T47D (cell line): ENCODE data around the gene GIPC3.

Experiments used
- DNase-seq, 2 experiments: peaks; one replicate each; pipeline versions ENCODE4 v3.0.0 to v3.0.0-alpha.2; 2011 to 2012; ENCODE audit warnings: low read depth in 1 of 2, low spot score in 1 of 2
- JUND ChIP-seq: IDR thresholded peaks from 2 replicates; pipeline ENCODE4 v1.6.1; 2012; ENCODE audit warnings: low read depth
- in situ Hi-C: cut with HindIII; loops from 2 replicates; pipeline ENCODE4 v1.10.0; 2016; ENCODE audit warnings: low sequenced_read_pairs, low pct_unique_long_range_greater_than_20kb

GIPC3 gene

DNA sequence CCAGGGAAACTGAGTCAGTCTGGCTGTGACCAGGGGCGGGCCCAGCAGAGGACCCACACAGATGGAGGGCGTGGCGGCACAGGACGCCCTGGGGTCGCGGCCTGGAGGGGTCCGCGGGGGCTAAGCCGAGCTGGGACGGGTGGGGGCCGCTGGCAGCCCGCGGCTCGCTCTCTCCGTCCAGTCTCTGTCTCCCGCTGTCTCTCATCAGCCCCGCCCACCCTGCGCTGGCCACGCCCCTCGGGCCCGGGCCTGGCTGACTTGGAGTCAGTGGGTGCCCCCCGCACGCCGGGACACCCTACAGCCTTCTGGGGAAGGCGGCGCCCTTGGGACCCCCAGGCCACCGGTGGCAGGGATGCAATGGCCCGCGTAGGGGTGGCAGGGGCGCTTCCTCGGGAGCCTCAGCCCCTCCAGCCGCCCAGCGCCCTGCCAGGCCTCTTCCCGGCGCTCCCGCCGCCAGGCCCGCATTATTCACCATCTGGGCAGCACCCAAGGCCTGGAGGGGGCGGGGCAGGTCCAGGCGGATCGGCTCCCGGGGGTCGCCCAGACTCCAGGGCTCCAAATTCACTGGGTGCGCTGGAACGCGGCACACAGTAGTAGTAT, 21.5 kb downstream of the GIPC3 start, which contains the start of gene TBXA2R:
Gene TBXA2R (minus strand): TSS at position 186 of the 600 bp plus-strand sequence. CDS start 6,241 bp downstream, outside the sequence.
- peak; percentile 69 to 88 for DNase-seq
- in situ Hi-C loops: no loop called here
- no peak for TF ChIP-seq JUND

DNA sequence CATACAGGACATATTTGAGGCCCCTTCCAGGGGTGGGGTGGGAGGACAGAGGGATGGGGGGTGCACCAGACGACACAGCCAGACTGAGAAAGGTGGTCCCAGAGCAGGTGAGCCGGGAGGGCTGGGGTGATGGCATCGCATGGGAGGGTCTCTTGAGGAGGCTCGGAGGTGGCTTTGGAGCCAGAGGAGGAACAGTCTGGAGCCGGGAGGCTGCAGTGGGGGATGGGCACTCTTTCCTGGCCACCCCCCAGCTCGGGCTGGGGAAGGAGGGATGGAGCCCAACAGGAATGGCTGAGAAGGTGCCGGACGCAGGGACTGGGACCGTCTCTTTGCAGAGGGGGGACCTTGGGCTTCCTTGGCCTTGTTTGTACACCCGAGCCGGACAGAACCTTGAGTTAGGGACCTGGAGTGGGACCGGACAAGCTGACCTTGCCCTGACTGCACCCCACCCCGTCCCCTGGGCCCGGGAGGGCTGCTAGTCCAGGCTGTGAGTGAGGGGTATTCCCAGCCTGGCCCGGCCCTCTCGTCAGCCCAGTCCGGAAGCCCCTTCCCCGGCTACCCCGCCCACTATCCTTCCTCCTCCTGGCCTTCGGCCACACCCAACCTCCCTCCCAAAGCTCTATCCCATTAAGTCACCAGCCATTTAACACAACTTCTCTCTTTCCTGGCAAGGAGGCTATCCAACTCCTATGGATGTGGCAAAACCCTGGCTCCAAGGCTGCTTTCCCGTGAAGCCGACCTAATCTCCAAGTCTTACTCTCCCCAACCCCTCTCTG, 22.2 kb downstream of the GIPC3 start:
- DNase-seq: peak in 1 of 2 experiments; percentile 18
- no peak for TF ChIP-seq JUND
- in situ Hi-C loops: no loop called here

DNA sequence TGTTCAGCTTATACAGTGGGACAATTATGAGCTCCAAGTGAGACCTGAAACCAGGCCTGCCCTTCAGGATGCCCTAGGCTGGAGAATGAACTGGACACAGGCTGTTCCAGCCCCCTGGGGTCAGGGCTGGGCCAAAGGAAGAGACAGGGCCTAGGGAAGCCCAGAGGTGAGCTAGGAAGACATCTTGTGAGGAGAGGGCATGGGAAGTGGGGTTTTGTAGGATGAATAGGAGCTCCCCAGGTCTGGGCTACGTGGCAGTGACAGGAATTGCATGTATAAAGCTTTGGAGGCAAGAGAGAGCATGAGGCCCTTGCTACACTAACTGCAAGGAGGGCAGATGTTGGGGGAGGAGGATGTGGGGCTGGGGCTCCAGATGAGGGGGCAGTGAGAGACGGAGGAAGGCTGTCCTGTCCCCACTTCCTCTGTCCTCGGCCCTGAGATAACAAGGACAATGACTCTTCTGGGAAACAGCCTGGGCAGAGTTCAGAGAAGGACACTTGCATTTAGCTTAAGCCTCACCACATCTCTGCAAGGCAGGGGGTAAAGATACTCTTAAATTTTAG, 22.9 kb downstream of the GIPC3 start:
- no peak for TF ChIP-seq JUND
- in situ Hi-C loops: no loop called here
- no peak for DNase-seq

DNA sequence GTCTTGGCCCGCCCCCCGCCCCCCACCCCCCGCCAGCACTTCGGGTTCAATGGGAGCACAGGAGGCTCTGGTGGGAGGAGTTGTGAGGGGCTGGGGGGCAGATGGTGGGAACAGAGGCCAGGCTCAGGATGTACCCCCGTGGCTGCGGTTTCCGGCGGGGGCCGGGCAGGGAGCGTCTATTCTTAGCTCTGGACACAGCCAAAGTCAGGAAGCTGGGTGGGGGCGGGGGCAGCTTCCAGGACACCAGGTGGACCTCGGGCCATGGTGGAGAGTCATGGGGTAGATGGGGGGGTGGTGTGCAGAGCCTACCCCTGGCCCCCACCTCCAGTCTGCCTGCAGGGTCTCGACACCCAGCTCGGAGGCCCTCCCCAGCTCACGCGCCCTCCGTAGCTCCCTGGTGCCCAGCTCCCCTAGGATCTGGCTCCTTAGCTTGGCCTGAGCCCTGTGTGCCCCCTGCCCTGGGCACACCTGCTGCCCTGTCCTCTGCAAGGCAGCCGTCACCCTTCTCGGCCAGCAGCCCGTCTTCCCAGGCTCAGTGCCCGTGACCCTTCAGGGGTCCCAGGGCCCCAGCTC, 23.6 kb downstream of the GIPC3 start:
- no peak for TF ChIP-seq JUND
- in situ Hi-C loops: no loop called here
- DNase-seq: no peak

DNA sequence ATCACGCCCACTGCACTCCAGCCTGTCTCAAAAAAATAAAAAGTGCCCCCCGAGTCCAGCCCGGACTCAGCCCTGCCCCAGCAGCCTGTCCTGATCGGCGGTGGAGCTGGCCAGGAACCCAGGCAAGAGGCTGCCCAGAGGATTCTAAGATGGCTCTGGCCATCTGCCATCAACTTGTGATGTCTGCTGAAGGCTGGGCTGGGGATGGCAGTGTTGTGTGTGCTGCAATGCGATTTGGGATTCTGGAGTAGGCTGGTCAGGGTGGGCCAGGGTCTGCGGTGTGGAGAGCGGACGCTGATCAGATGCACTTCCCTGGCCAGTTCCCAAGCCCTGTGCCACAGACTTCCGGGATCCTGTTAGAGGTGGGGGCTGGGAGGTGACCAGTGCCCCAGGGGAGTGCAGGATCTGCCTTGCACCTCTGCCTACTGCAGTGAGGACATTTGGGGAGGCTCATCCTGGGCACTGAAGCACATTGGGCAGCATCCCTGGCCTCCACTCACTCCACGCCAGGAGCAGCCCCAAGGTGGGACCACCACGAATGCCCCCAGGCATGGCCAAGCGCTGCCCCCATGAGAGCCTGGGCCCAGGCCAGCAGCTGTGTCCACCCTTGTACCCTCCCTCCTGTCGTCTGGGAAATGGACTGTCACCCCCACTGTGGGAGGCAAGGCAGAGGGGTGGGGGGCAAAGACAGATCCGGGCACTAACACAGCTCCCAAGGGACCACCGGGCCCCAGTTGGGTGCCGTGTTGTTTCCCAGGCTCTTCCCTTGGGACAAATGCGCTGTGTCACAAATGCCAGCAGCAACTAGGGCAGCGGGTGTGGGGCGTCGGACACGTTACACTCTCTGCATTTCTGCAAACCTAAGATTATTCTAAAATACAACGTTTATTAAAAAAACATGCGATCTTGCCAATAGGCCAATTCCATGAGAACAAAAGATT, 24.8 kb downstream of the GIPC3 start:
- no peak for TF ChIP-seq JUND
- peak; percentile 37 to 56 for DNase-seq
- in situ Hi-C loops: no loop called here

DNA sequence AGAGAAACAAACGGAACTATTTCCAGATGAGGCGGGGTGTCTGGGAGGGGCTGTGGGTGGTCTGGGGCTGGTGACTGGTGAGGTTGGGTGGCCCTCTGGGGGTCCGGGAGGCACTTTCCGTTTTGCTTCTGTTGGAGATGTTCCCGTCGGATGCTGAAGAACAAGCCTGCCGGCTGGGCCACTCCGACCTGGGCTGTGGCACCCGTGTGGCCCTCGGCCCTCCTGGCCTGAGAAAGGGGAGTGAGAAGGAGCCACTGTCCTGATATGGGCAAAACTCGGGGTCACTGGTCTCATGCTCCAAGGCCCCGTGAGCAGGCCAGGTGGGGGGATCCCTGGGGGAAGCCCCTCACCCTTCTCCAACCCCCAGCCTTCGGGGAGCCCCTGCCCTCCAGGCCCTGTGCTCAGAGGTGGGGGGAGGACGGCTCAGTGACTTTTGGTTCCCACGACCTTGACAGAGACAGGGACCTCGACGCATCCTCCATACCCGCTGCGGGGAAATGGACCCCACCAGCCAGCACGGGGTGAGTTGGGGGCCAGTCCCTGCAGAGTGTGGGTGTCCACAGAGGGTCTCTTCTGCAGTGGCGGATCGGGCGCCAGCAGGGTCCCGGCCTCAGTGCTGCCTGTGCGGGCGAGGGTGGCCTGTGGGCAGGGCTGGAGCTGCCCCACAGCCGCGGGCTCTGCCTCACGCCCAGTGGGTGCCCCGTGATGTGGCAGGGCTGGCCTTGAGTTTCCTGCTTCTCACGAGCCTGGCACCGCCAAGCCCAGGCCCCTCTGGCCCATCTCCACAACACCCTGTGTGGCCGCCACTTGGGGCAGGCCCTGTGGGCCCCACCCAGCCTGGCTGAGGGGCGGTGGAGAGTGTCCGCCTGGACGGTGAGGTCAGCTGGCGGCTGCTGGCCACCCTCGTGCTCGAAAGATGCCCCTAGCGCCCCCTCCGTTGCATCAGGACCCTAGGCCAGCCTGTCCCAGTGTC, 25.8 kb downstream of the GIPC3 start:
- DNase-seq: no peak
- in situ Hi-C loops: no loop called here
- no peak for TF ChIP-seq JUND

DNA sequence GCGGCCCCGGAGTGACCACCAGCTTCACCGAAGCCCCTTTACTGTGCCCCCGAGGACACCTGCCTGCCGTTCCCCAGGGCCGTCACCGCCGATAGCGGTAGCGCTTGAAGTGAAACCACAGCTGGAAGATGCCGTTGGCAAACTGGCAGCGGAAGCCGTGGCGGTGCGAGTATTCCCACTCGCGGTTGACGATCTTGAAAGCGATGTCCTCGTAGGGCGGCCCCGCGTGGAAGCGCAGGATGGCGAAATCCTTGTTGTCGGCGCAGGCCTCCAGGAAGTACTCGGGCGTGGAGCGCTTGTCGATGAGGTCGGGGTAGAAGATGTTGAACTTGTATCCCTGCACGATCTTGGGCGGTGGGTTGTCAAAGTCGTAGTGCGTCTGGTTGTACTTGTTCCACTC, 26.6 kb downstream of the GIPC3 start:
- in situ Hi-C loops: no loop called here
- TF ChIP-seq JUND: no peak
- DNase-seq: no peak

DNA sequence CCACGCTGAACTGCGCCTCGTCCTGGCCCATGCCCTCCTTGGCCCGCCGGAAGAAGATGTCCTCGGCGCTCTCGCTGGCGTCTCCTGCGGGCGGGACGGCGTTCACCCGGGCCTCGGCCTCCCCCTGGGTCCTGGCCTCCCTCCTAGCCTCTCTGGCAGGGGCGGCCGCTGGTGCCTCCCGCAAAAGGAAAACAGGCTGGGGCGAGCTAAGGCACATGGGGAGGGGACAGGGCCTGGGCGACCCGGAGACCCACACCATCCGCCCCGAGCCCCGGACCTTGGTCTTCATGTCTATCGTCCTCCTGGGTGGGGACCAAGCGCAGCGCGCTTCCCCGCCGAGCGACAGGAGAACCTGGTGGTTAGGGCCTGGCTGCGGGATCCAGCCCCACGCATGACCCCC, 27.1 kb downstream of the GIPC3 start:
- TF ChIP-seq JUND: no peak
- DNase-seq: no peak
- in situ Hi-C loops: no loop called here

DNA sequence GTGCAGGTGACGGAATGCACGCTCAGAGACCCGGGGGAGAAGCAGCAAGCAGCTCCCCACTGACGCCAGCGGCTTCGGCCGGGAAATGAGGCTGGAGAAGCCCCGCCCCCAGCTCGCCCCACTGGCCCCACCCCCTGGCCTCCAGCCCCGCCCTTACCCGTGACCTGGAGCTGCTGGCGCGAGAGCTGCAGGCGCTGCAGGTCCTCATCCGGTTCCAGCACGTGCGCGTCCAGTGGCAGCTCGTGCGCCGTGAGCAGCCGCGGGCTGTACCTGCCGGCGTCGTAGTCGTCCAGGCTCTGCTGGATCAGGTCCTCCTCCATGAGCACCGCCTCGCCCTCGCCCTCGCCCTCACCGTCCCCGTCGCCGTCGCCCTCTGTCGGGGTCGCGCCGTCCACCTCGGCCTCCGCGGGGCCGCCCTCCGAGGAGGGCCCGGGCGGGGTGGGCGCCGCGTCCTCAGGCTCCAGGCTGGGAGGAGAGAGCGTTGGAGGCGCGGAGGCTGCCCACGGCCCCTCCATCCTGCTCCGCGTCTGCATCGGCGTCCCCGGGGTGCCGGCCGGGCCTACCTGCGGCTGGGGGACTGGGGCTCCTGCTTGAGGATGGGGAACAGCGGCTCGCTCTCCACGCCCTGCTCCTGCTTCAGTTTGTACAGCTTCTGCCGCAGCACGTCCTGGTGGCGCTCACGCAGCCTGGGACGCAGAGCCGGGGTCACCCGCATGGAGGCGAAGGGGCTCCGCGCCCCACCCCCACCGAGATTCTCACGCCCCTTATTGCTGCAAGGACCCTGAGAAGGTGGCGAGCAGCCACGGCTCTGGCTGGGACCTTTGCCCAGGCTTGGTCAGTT, 27.8 kb downstream of the GIPC3 start:
- no peak for TF ChIP-seq JUND
- in situ Hi-C loops: no loop called here
- DNase-seq: no peak

DNA sequence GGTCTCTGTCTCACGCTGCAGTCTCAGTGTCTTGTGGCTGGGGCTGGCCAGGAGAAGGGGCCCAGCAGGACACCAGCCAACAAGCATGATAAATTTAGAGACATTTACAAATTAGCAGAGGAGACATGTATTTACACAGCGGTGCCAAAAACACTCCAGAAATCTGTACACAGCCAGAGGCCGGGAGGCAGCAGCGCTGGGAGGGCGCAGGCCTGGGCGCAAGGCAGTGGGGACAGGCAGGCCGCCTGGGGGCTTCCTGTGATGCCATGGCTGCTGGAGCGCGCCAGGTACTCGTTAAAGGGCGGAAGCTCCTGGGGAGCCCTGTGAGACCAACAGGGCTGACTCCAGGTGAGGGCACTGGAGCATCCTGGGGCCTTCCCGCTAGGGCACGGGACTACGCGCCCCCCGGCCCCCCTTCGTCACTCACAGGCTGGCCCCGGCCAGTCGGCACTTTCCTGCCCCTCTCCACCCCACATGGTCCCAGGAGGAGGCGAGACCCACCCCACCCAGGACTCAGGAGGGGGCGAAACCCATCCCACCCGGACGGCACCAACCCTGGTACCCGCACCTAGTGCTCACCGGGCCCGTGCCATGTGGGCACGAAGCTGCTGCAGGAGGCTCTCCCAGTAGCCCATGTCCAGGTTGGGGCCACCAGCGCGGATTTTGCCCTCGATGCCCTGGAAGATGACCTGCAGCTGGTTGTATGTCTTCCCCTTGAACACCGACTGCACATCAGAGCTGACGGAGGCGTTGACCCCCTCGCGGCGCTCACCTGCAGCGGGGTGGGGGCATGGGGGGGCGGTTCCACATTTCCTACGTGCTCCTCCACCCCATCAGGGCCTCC, 28.8 kb downstream of the GIPC3 start:
- TF ChIP-seq JUND: no peak
- no peak for DNase-seq
- in situ Hi-C loops: no loop called here
